ENCODE measurements around the gene RABL6.

RABL6 gene

DNA sequence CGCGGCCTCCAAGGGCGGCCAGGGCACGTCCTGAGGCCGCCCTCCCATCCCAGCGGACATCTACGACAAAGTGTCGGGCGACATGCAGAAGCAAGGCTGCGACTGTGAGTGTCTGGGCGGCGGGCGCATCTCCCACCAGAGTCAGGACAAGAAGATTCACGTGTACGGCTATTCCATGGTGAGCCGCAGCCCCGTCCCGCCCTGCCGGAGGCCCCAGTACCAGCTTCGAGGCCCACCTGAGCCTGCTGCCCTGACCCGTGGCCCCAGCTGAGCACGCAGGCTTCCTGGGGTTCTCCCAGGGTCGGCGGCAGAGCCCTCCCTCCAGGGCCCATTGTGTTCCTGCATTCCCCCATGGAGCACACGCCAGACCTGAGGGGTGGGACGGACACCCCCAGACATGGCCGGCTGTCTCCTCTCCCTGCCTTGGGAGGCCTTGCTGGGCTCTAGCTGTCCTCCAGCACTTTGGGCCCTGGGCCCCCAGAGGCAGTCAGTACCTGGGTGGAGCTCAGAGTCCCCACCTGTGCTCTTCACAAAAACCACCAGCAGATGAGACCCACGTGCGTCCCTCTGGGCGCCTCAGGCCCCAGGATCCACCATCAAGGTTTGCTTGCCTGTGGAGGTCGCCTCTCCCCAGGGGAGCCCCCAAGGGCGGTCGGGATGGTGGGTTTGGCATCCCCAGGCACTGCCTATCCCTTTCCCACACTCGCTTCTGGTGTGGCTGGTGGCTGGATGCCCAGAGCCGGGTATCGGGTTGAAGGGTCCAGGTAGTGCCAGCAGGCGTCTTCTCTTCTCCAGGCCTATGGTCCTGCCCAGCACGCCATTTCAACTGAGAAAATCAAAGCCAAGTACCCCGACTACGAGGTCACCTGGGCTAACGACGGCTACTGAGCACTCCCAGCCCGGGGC, 42.5 kb downstream of the RABL6 start:
- Mint-ChIP-seq H3K27ac (peak overlapping the region in 1 of 2 donors; percentile 94), H3K36me3 (ENCODE audit: insufficient read depth) (peaks cover 59% of the 10 kb centered on the region)
- no peak for DNase-seq

DNA sequence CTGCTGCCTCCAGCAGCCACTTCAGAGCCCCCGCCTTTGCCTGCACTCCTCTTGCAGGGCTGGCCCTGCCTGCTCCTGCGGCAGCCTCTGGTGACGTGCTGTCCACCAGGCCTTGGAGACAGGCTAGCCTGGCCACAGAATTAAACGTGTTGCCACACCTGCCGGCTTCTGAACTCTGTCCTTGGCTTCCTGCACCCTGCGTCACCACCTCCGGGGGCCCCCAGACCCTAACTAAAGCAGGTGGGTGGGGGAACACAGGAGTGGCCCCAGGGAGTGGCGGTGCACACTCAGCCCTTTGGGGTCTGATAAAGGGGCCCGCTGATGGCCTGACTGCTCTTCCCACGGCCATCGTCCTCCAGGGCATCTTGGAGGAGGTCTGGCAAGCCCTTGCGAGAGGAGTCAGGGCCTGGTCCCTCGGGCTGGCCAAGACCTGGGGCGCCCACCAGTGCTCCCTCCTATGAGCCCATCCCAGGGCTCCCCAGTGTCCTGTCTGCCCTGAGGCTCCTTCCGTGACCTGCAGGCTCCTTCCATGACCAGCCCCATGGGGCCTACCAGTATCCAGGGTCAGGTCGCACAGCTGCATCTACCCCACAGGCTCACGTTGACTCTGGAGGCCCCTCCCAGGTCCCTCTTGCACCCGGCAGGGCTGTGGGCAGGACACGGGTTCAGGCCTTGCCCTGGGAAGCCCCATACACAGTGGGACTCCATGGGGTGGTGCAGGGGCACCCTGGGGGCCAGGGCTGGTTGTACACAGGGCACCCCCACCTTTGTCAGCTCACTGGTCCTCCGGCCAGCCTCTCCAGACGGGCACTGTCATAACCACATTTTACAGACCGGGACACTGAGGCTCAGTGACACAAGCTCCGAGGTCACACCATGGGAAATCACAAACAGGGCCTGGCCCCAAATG, 43.4 kb downstream of the RABL6 start:
- no peak for DNase-seq
- H3K27me3 Mint-ChIP-seq = peaks cover 0 to 11% of the 10 kb centered on the region in 2 donors
- ATAC-seq (replicated peaks) = no peak
- H3K27ac Mint-ChIP-seq = peak overlapping the region in 1 of 2 donors; percentile 26
- peaks cover 58% of the 10 kb centered on the region for H3K36me3 Mint-ChIP-seq (ENCODE audit: insufficient read depth)
- peak overlapping the region in 1 of 2 donors; percentile 92 for H3K4me3 Mint-ChIP-seq
- peaks cover 13% of the 10 kb centered on the region in 2 donors for H3K4me1 Mint-ChIP-seq (ENCODE audit: low read depth in 2 of 2)
- no peaks in the 10 kb centered on the region for H3K9me3 Mint-ChIP-seq

More for the DNA sequence above, 42.5 kb downstream of the RABL6 start:
- Mint-ChIP-seq H3K9me3 (no peaks in the 10 kb centered on the region), H3K4me1 (ENCODE audit: low read depth in 2 of 2) (peaks cover 13% of the 10 kb centered on the region in 2 donors), H3K27me3 (peaks cover 0 to 11% of the 10 kb centered on the region in 2 donors), H3K4me3 (peak overlapping the region; percentile 92)
- no peak for ATAC-seq (replicated peaks)

DNA sequence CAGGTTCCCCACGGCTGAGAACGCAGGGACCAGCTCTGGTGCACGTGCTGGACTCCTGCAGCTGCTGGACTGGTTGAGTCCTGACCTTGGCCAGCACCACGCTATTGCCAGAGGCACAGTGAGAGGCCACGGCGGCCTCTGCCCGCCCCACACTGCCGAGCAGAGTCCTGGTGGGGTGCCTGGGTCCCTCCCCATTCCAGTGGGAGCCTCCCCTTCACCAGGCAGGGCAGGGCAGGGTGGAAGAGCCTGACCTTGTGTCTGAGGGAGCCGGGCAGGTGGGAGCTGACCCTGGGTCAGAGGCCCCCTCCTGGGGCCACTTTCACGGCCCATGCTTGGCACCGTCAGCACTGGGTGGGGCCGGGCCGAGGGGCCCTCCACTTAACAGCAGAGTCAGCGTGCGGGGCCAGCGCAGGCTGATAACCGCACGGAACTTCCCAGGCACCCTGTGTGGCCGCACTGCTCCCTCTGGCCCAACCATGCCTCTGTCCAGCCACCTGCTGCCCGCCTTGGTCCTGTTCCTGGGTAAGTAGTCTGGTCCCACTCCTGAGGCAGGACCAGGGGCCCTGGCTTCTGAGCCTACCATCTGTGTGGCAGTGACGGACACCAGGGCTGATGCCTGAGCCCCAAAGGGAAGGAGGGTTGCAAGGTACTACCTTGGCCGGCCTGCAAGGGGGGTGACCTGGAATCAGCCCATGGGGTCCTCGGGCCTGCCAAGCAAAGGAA, 44.4 kb downstream of the RABL6 start, which contains the start of gene MAMDC4:
MAMDC4 (plus strand) TSS at position 406 of the 723 bp plus-strand sequence; CDS start at position 477, 71 bp downstream.
- Mint-ChIP-seq H3K4me3 (peak within 1 kb of the TSS in 1 of 2 donors; percentile 34), H3K27me3 (peaks cover 0 to 11% of the 10 kb centered on the region in 2 donors), H3K36me3 (ENCODE audit: insufficient read depth) (peaks cover 49% of the 10 kb centered on the region), H3K27ac (peak within 1 kb of the TSS in 1 of 2 donors; percentile 26), H3K4me1 (ENCODE audit: low read depth in 2 of 2) (peaks cover 11 to 13% of the 10 kb centered on the region in 2 donors), H3K9me3 (no peaks in the 10 kb centered on the region)
- DNase-seq = no peak
- no peak for ATAC-seq (replicated peaks)

DNA sequence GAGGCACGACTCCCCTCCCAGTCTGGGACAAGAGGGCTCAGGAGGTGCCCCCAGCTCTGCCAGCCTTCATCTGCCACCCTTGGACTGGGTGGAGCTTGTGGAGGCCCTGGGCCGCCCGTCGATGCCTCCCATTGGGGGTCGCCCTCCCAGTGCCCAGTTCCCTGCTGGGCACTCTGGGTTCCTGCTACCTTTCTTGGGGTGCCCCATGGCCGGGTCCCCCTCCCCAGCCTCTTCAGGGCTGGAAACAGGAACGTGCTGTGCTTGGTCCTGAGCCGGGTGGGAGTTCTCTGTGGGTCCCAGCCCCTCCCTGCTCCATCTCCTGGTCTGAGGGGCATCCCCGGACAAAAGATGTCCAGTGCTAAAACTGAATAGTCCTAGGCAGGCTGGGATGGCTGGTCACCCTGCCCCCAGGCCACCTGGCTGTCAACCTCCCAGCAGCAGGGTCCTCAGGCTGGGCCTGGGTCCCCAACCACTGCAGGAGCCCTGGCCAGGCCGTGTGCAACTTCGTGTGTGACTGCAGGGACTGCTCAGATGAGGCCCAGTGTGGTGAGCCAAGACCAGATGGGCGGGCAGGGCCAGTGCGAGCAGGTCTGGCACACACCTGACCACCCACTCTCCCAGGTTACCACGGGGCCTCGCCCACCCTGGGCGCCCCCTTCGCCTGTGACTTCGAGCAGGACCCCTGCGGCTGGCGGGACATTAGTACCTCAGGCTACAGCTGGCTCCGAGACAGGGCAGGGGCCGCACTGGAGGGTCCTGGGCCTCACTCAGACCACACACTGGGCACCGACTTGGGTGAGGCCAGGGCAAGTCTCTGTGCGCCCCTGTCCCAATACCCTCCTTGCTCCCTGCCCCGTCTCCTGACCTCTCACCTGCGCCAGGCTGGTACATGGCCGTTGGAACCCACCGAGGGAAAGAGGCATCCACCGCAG, 45.2 kb downstream of the RABL6 start:
- ATAC-seq (replicated peaks) (no peak), DNase-seq (no peak)
- peaks cover 7 to 8% of the 10 kb centered on the region in 2 donors for H3K4me1 Mint-ChIP-seq (ENCODE audit: low read depth in 2 of 2)
- H3K27me3 Mint-ChIP-seq = peaks cover 0 to 3% of the 10 kb centered on the region in 2 donors
- H3K36me3 Mint-ChIP-seq (ENCODE audit: insufficient read depth) = peaks cover 44% of the 10 kb centered on the region
- H3K9me3 Mint-ChIP-seq = no peaks in the 10 kb centered on the region
- H3K4me3 Mint-ChIP-seq = peak overlapping the region in 1 of 2 donors; percentile 21
- H3K27ac Mint-ChIP-seq = no peak overlapping the region

GRCh38 chr9:136853596-136854112, 45.9 kb downstream of the RABL6 start:
- H3K27ac Mint-ChIP-seq = no peak overlapping the region
- H3K27me3 Mint-ChIP-seq = no peaks in the 10 kb centered on the region
- no peak overlapping the region for H3K4me3 Mint-ChIP-seq
- no peaks in the 10 kb centered on the region for H3K9me3 Mint-ChIP-seq
- H3K4me1 Mint-ChIP-seq (ENCODE audit: low read depth in 2 of 2) = peaks cover 4 to 5% of the 10 kb centered on the region in 2 donors
- no peak for ATAC-seq (replicated peaks)
- no peak for DNase-seq
- peaks cover 40% of the 10 kb centered on the region for H3K36me3 Mint-ChIP-seq (ENCODE audit: insufficient read depth)

- H3K27ac Mint-ChIP-seq = no peak overlapping the region
- DNase-seq (no peak), ATAC-seq (replicated peaks) (no peak)
- no peaks in the 10 kb centered on the region for H3K27me3 Mint-ChIP-seq
- no peaks in the 10 kb centered on the region for H3K9me3 Mint-ChIP-seq
- H3K36me3 Mint-ChIP-seq (ENCODE audit: insufficient read depth) = peaks cover 38% of the 10 kb centered on the region
- H3K4me3 Mint-ChIP-seq = no peak overlapping the region
- H3K4me1 Mint-ChIP-seq (ENCODE audit: low read depth in 2 of 2) = peaks cover 4 to 5% of the 10 kb centered on the region in 2 donors
Observed at GRCh38 chr9:136854113-136854841, 46.5 kb downstream of the RABL6 start.

DNA sequence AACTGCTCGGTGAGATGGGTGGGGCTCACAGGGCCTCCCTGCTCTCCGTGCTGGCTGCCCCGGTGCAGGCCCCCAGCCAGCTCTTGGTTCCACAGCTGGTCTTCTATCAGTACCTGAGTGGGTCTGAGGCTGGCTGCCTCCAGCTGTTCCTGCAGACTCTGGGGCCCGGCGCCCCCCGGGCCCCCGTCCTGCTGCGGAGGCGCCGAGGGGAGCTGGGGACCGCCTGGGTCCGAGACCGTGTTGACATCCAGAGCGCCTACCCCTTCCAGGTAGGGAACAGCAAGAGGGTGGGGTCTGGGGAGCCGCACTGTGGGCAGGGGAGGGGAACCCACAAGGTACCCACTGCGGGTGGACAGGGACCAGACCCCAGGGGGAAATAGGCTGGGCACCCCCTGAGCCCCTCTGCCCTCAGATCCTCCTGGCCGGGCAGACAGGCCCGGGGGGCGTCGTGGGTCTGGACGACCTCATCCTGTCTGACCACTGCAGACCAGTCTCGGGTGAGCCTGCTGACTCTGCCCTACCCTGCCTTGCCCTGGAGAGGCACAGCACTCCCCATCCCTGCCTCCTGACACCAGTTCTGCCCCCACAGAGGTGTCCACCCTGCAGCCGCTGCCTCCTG, 47.2 kb downstream of the RABL6 start:
- H3K27ac Mint-ChIP-seq = no peak overlapping the region
- peaks cover 2 to 4% of the 10 kb centered on the region in 2 donors for H3K4me1 Mint-ChIP-seq (ENCODE audit: low read depth in 2 of 2)
- no peaks in the 10 kb centered on the region for H3K9me3 Mint-ChIP-seq
- no peak overlapping the region for H3K4me3 Mint-ChIP-seq
- no peak for DNase-seq
- peaks cover 39% of the 10 kb centered on the region for H3K36me3 Mint-ChIP-seq (ENCODE audit: insufficient read depth)
- no peak for ATAC-seq (replicated peaks)
- H3K27me3 Mint-ChIP-seq = no peaks in the 10 kb centered on the region

- Mint-ChIP-seq H3K4me1 (ENCODE audit: low read depth in 2 of 2) (peaks cover 3 to 4% of the 10 kb centered on the region in 2 donors), H3K27ac (no peak overlapping the region), H3K27me3 (no peaks in the 10 kb centered on the region), H3K4me3 (no peak overlapping the region), H3K9me3 (no peaks in the 10 kb centered on the region), H3K36me3 (ENCODE audit: insufficient read depth) (peaks cover 34% of the 10 kb centered on the region)
- no peak for DNase-seq
- no peak for ATAC-seq (replicated peaks)
Observed at GRCh38 chr9:136855461-136856078, 47.8 kb downstream of the RABL6 start.

GRCh38 chr9:136856079-136856476, 48.3 kb downstream of the RABL6 start:
- Mint-ChIP-seq H3K36me3 (ENCODE audit: insufficient read depth) (peaks cover 33% of the 10 kb centered on the region), H3K4me1 (ENCODE audit: low read depth in 2 of 2) (peaks cover 4% of the 10 kb centered on the region in 2 donors), H3K27me3 (no peaks in the 10 kb centered on the region), H3K4me3 (no peak overlapping the region), H3K9me3 (no peaks in the 10 kb centered on the region), H3K27ac (no peak overlapping the region)
- DNase-seq (no peak), ATAC-seq (replicated peaks) (no peak)

GRCh38 chr9:136856541-136857141, 48.9 kb downstream of the RABL6 start:
- H3K27me3 Mint-ChIP-seq = no peaks in the 10 kb centered on the region
- H3K4me3 Mint-ChIP-seq = no peak overlapping the region
- peaks cover 0 to 4% of the 10 kb centered on the region in 2 donors for H3K4me1 Mint-ChIP-seq (ENCODE audit: low read depth in 2 of 2)
- no peaks in the 10 kb centered on the region for H3K9me3 Mint-ChIP-seq
- H3K27ac Mint-ChIP-seq = no peak overlapping the region
- no peak for ATAC-seq (replicated peaks)
- no peak for DNase-seq
- peaks cover 34% of the 10 kb centered on the region for H3K36me3 Mint-ChIP-seq (ENCODE audit: insufficient read depth)

Measured in effector memory CD8-positive, alpha-beta T cell (primary cell).